Measurements from ENCODE around the gene AFAP1L2. TPM values are rescaled to one million over a fixed set of nuclear protein-coding genes. Genes with fewer than 3 reads are reported as not detected.

The AFAP1L2 gene
- total and polyA plus RNA-seq, 2 donors (not counting 1 experiment from before 2014, with no cell fraction given), result 4.7 to 4.9 TPM

DNA sequence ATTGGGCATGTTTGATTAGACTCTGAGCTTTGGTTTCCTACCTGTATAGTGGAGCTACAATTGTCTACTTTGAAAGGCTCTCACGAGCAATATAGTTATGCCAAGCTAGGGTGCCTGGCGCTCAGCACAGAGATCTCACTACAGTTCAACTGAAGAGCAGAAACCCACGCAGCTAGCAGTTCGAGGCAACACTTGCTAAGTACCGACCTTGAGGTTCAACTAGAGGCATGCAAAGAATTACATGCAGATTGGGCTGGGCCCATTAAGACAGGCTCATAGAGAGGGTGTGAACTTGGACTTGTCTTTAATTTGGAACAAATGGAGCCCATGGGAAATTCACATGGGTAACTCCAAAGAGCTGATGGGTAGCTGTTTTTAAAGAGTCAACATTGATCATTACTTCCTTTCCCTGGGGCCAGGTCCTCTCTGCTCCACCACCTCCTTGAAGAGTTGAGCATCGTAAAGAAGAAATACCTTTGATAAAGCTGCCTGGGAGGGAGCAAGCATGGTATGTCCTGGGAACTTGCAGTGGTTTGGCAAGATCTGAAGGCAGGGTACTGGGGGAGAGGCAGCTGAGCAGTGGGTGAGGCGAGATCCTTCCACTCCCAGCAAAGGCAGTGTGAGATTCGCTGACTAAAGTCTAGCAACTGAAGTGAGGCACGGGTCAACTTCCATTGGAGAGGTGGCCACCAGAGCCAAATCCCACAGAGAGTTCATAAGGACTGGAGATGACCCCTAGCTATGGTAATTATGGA is 25.5 kb upstream of the AFAP1L2 start:
- no peak overlapping the region for H3K4me3 Mint-ChIP-seq
- H3K4me1 ChIP-seq (ENCODE audit: control insufficient read depth in 2 of 2, insufficient read depth in 2 of 2, low read length in 2 of 2), result no peaks in the 10 kb centered on the region
- ChIA-PET POLR2A (no interaction called here), CTCF (interaction anchor here (1.4 kb wide), 1 partner anchor 9 kb away, joined by 4 read pairs; no protein-coding TSS in a partner anchor)
- no peaks in the 10 kb centered on the region for H3K9me3 Mint-ChIP-seq (ENCODE audit: insufficient read depth)
- no peak for TF ChIP-seq CTCF (IDR thresholded peaks at IDR 0.05)
- no peak for TF ChIP-seq EZH2 (IDR thresholded peaks at IDR 0.05; ENCODE audit: borderline replicate concordance, insufficient read depth, low read depth, low read length, poor library complexity, severe bottlenecking)
- no peak overlapping the region for H2AFZ ChIP-seq (ENCODE audit: insufficient read depth, low read depth, low read length, poor library complexity, severe bottlenecking)
- H3K79me2 ChIP-seq (ENCODE audit: control insufficient read depth, insufficient read depth, low read length), result no peaks in the 10 kb centered on the region
- H3K27me3 ChIP-seq (replicated peaks in 1 of 4; ENCODE audit: control extremely low read depth in 1 of 4, control insufficient read depth in 3 of 4, insufficient read depth in 4 of 4, low read length in 3 of 4), result no peaks in the 10 kb centered on the region
- H3K4me1 Mint-ChIP-seq, result no peaks in the 10 kb centered on the region
- WGBS (ENCODE audit: insufficient coverage), result 93% methylated on average over 8 of the region's 9 CpGs
- H4K20me1 ChIP-seq (ENCODE audit: control insufficient read depth, insufficient read depth, low read length, poor library complexity, severe bottlenecking), result no peaks in the 10 kb centered on the region
- no peak for ATAC-seq (ENCODE audit: low read depth)
- no peak overlapping the region for H3K4me2 ChIP-seq (replicated peaks; ENCODE audit: low read depth, low read length, poor library complexity, severe bottlenecking)
- H3K27me3 Mint-ChIP-seq, result no peaks in the 10 kb centered on the region
- H3K9me3 ChIP-seq (ENCODE audit: control extremely low read depth in 1 of 3, control insufficient read depth in 2 of 3, insufficient read depth in 1 of 3, low read length in 2 of 3), result peaks cover 0 to 2% (median 0%) of the 10 kb centered on the region in 3 donors
- DNase-seq, result no peak
- H3K27ac ChIP-seq (ENCODE audit: low read length in 2 of 2), result no peak overlapping the region
- intact Hi-C loops (cut with micrococcal nuclease), result loop anchor here (10.0 kb wide), 1 partner anchor 125 kb away; no protein-coding TSS in a partner anchor
- H3K27ac Mint-ChIP-seq, result no peak overlapping the region
- H3K4me3 ChIP-seq (ENCODE audit: control extremely low read depth in 1 of 5, extremely low read depth in 1 of 5, insufficient read depth in 1 of 5, low read depth in 2 of 5, low read length in 4 of 5), result no peak overlapping the region
- H3K36me3 ChIP-seq (replicated peaks in 1 of 2; ENCODE audit: control extremely low read depth in 1 of 2, control insufficient read depth in 1 of 2, extremely low read depth in 1 of 2, insufficient read depth in 2 of 2, low read length in 1 of 2), result peaks cover 6 to 33% of the 10 kb centered on the region in 2 experiments
- H3K9ac ChIP-seq (ENCODE audit: low read length), result no peak overlapping the region

- intact Hi-C loops (cut with micrococcal nuclease), result no loop called here
- TF ChIP-seq CTCF (IDR thresholded peaks at IDR 0.05) (no peak), EZH2 (IDR thresholded peaks at IDR 0.05; ENCODE audit: borderline replicate concordance, insufficient read depth, low read depth, low read length, poor library complexity, severe bottlenecking) (no peak)
- 94% methylated on average over 3 of the region's 9 CpGs for WGBS (ENCODE audit: insufficient coverage)
- no peaks in the 10 kb centered on the region for H3K4me1 ChIP-seq (ENCODE audit: control insufficient read depth in 2 of 2, insufficient read depth in 2 of 2, low read length in 2 of 2)
- peaks cover 0 to 2% (median 0%) of the 10 kb centered on the region in 3 donors for H3K9me3 ChIP-seq (ENCODE audit: control extremely low read depth in 1 of 3, control insufficient read depth in 2 of 3, insufficient read depth in 1 of 3, low read length in 2 of 3)
- Mint-ChIP-seq H3K4me3 (no peak overlapping the region), H3K9me3 (ENCODE audit: insufficient read depth) (no peaks in the 10 kb centered on the region), H3K27me3 (no peaks in the 10 kb centered on the region), H3K27ac (no peak overlapping the region), H3K4me1 (no peaks in the 10 kb centered on the region)
- no peak for DNase-seq
- H3K9ac ChIP-seq (ENCODE audit: low read length), result no peak overlapping the region
- H4K20me1 ChIP-seq (ENCODE audit: control insufficient read depth, insufficient read depth, low read length, poor library complexity, severe bottlenecking), result no peaks in the 10 kb centered on the region
- H3K27ac ChIP-seq (ENCODE audit: low read length in 2 of 2), result no peak overlapping the region
- no peak for ATAC-seq (ENCODE audit: low read depth)
- H3K4me3 ChIP-seq (ENCODE audit: control extremely low read depth in 1 of 5, extremely low read depth in 1 of 5, insufficient read depth in 1 of 5, low read depth in 2 of 5, low read length in 4 of 5), result no peak overlapping the region
- ChIA-PET CTCF (interaction anchor here (0.9 kb wide), 1 partner anchor 27 kb away, joined by 3 read pairs; no protein-coding TSS in a partner anchor), POLR2A (no interaction called here)
- no peaks in the 10 kb centered on the region for H3K27me3 ChIP-seq (replicated peaks in 1 of 4; ENCODE audit: control extremely low read depth in 1 of 4, control insufficient read depth in 3 of 4, insufficient read depth in 4 of 4, low read length in 3 of 4)
- no peaks in the 10 kb centered on the region for H3K79me2 ChIP-seq (ENCODE audit: control insufficient read depth, insufficient read depth, low read length)
- H2AFZ ChIP-seq (ENCODE audit: insufficient read depth, low read depth, low read length, poor library complexity, severe bottlenecking), result no peak overlapping the region
- peaks cover 2 to 15% of the 10 kb centered on the region in 2 experiments for H3K36me3 ChIP-seq (replicated peaks in 1 of 2; ENCODE audit: control extremely low read depth in 1 of 2, control insufficient read depth in 1 of 2, extremely low read depth in 1 of 2, insufficient read depth in 2 of 2, low read length in 1 of 2)
- no peak overlapping the region for H3K4me2 ChIP-seq (replicated peaks; ENCODE audit: low read depth, low read length, poor library complexity, severe bottlenecking)
Observed at GRCh38 chr10:114427124-114427852, 23.0 kb upstream of the AFAP1L2 start.
